Stomach (tissue), 9 donors: ENCODE results near the gene ZNF189. TPM values are rescaled to one million over a fixed set of nuclear protein-coding genes. Genes with fewer than 3 reads are reported as not detected.
A peak's percentile ranks its signal among the peaks of the same experiment; 100 is the strongest.

ENCODE experiments used
- DNase-seq, 2 donors: peaks; one replicate each; pipeline versions ENCODE4 v3.0.0 to v3.0.0-alpha.2; 2013 to 2019
- H3K27ac ChIP-seq, 5 donors: fragments of 200-600 bp in 4 of 5; sonication (generic) in 4 of 5; one replicate each; pipeline ENCODE4 v1.5.1; 2013 to 2019; ENCODE audit warnings: mild to moderate bottlenecking in 1 of 5, moderate library complexity in 1 of 5
- H3K27me3 ChIP-seq, 3 donors: fragments of 200-600 bp; sonication (generic); one replicate each; pipeline ENCODE4 v1.5.1; 2017 to 2019; ENCODE audit warnings: mixed run types in 1 of 3
- H3K36me3 ChIP-seq, 4 donors: fragments of 200-600 bp; sonication (generic); 1 replicate in 3 of 4; 2 replicates in 1 of 4; pipeline ENCODE4 v1.5.1; 2016 to 2019
- H3K4me1 ChIP-seq, 4 donors: fragments of 200-600 bp; sonication (generic); one replicate each; pipeline ENCODE4 v1.5.1; 2016 to 2019
- H3K4me3 ChIP-seq, 4 donors: fragments of 200-600 bp; sonication (generic) in 3 of 4; one replicate each; pipeline ENCODE4 v1.5.1; 2016 to 2019; ENCODE audit warnings: mild to moderate bottlenecking in 1 of 4
- H3K9me3 ChIP-seq, 4 donors: fragments of 200-600 bp; sonication (generic); one replicate each; pipeline ENCODE4 v1.5.1; 2016 to 2019
- CTCF ChIP-seq, 7 experiments: fragments of 450-650 bp in 4 of 7; fragments of 200-600 bp in 3 of 7; sonication (generic) in 3 of 7; IDR thresholded peaks; one replicate each; pipeline ENCODE4 v1.5.1; 2016 to 2019; ENCODE audit warnings: antibody characterized with exemption in 7 of 7, control low read depth in 2 of 7, mild to moderate bottlenecking in 1 of 7
- EP300 ChIP-seq: sonication (generic); formaldehyde crosslinking; IDR thresholded peaks from one replicate; pipeline ENCODE4 v1.6.1; 2017; ENCODE audit warnings: antibody characterized with exemption
- POLR2A ChIP-seq, 4 donors: fragments of 450-650 bp; IDR thresholded peaks; one replicate each; pipeline ENCODE4 v1.6.1; 2016; ENCODE audit warnings: antibody characterized with exemption in 4 of 4, control low read depth in 2 of 4, mild to moderate bottlenecking in 1 of 4, moderate library complexity in 1 of 4
- POLR2AphosphoS5 ChIP-seq, 3 donors: sonication (generic); formaldehyde crosslinking; IDR thresholded peaks; one replicate each; pipeline ENCODE4 v1.6.1; 2016; ENCODE audit warnings: antibody characterized with exemption in 3 of 3
- WGBS, 5 donors: extraction: QIAGEN DNeasy Blood & Tissue Kit in 3 of 5; methylation state at CpG; one replicate each; pipeline versions ENCODE4 v1.1.5 to v1.1.7; 2013 to 2018; 5-methylcytosine and 5-hydroxymethylcytosine counted together
- intact Hi-C: fragments of 100-400 bp; cut with DNase I; formaldehyde crosslinking; loops from one replicate; pipeline ENCODE4 v1.15.1; 2023; ENCODE audit warnings: low total_unique reads
- polyA plus RNA-seq, 3 donors: library from polyadenylated mRNA; stranded (reverse); fragments of 200-250 nt; gene quantifications; one replicate each; pipeline ENCODE4 v1.2.3, GENCODE V29; 2013
- total RNA-seq, 5 donors: library from RNA; depleted of rRNA; stranded (reverse); fragments of >200 nt; gene quantifications; one replicate each; pipeline versions ENCODE4 v1.1.0 to v1.2.3, GENCODE V29; 2014 to 2016
- donor health status: healthy with polysubstance abuse.
- donor health status: Bipolar disorder and iron deficiency.
- donor health status: healthy.

ZNF189 gene
- total and polyA plus RNA-seq, 8 donors: 5.8 to 52.2 (median 12.3) TPM

- peak; percentile 31 to 52 for DNase-seq
- H3K27me3 ChIP-seq: no peaks in the 10 kb centered on the region
- TF ChIP-seq POLR2A (IDR thresholded peaks at IDR 0.05) (no peak), POLR2AphosphoS5 (IDR thresholded peaks at IDR 0.05) (no peak), EP300 (no peak), CTCF (IDR thresholded peaks at IDR 0.05) (no peak)
- H3K27ac ChIP-seq: peak overlapping the region; percentile 67 to 92 (median 87)
- H3K4me3 ChIP-seq: peak overlapping the region; percentile 66 to 78 (median 71)
- H3K36me3 ChIP-seq: peaks cover 34 to 42% (median 41%) of the 10 kb centered on the region in 4 donors
- 1 to 2% (median 1%) methylated on average over 21 to 28 of the region's 28 CpGs for whole genome bisulfite sequencing, 5 donors
- peaks cover 0 to 15% (median 7%) of the 10 kb centered on the region in 4 donors for H3K9me3 ChIP-seq
- peaks cover 17 to 54% (median 43%) of the 10 kb centered on the region in 4 donors for H3K4me1 ChIP-seq
- intact Hi-C loops: no loop called here
These were observed 435 bp downstream of the ZNF189 start for GRCh38 chr9:101398930-101399642.

- TF ChIP-seq CTCF (IDR thresholded peaks at IDR 0.05) (no peak), POLR2AphosphoS5 (IDR thresholded peaks at IDR 0.05) (no peak), EP300 (no peak), POLR2A (IDR thresholded peaks at IDR 0.05) (no peak)
- DNase-seq: no peak
- H3K27ac ChIP-seq: peak overlapping the region in 4 of 5 donors; percentile 85 to 92 (median 88)
- WGBS, 5 donors: 2 to 14% (median 11%) methylated on average over 2 of the region's 2 CpGs
- H3K4me3 ChIP-seq: peak overlapping the region; percentile 66 to 78 (median 71)
- intact Hi-C loops: no loop called here
- H3K36me3 ChIP-seq: peaks cover 39 to 47% (median 46%) of the 10 kb centered on the region in 4 donors
- H3K4me1 ChIP-seq: peaks cover 17 to 54% (median 43%) of the 10 kb centered on the region in 4 donors
- no peaks in the 10 kb centered on the region for H3K27me3 ChIP-seq
- H3K9me3 ChIP-seq: peaks cover 0 to 21% (median 10%) of the 10 kb centered on the region in 4 donors
These were observed 956 bp downstream of the ZNF189 start for GRCh38 chr9:101399643-101399970.

GRCh38 chr9:101400120-101400519, 1.5 kb downstream of the ZNF189 start:
- peaks cover 44 to 52% (median 51%) of the 10 kb centered on the region in 4 donors for H3K36me3 ChIP-seq
- peak in 1 of 2 donors; percentile 26 for DNase-seq

More at GRCh38 chr9:101400120-101400519, 1.5 kb downstream of the ZNF189 start:
- TF ChIP-seq POLR2A (IDR thresholded peaks at IDR 0.05) (no peak), POLR2AphosphoS5 (IDR thresholded peaks at IDR 0.05) (no peak), CTCF (IDR thresholded peaks at IDR 0.05) (no peak), EP300 (no peak)
- Histone ChIP-seq H3K27ac (peak overlapping the region in 3 of 5 donors; percentile 85 to 92 (median 88)), H3K4me3 (peak overlapping the region; percentile 66 to 78 (median 71)), H3K9me3 (peaks cover 0 to 26% (median 14%) of the 10 kb centered on the region in 4 donors), H3K27me3 (no peaks in the 10 kb centered on the region), H3K4me1 (peaks cover 17 to 51% (median 42%) of the 10 kb centered on the region in 4 donors)
- intact Hi-C loops: no loop called here
- 44 to 60% (median 47%) methylated on average over 5 of the region's 5 CpGs for WGBS, 5 donors
